Endothelial cell of umbilical vein (primary cell): ENCODE measurements around the gene PLEKHH1. TPM values are rescaled to one million over a fixed set of nuclear protein-coding genes. Genes with fewer than 3 reads are reported as not detected.

ENCODE experiments used
- BruUV-seq: library from RNA; stranded (reverse); fragments of 400-500 nt; replicated peaks from 2 replicates; lab custom pipeline; 2021; lab: Mats Ljungman, UMichigan
- CTCF ChIA-PET: fragments of 300-600, 350-600 bp; sonication (Branson Sonifier 250); formaldehyde crosslinking; loops from one replicate; lab custom pipeline; 2021; ENCODE audit warnings: antibody characterized with exemption, inconsistent platforms; lab: Charles Lee
- POLR2A ChIA-PET: fragments of 300-600, 350-600 bp; sonication (Branson Sonifier 250); formaldehyde crosslinking; loops from one replicate; lab custom pipeline; 2021; ENCODE audit warnings: antibody characterized with exemption, inconsistent platforms; lab: Charles Lee
- DNase-seq: peaks from one replicate; pipeline ENCODE4 v3.0.0-alpha.2; 2011; ENCODE audit warnings: low read depth, low spot score
- FAIRE-seq: peaks from 2 replicates; lab custom pipeline; 2011; peaks lifted over from hg19 to GRCh38; lab: Jason Lieb, UNC
- H2AFZ ChIP-seq: 2 replicates; pipeline ENCODE4 v1.6.0; 2012; ENCODE audit warnings: low read depth, low read length, control low read depth, inconsistent platforms
- H3K27ac ChIP-seq: 2 replicates; pipeline ENCODE4 v1.5.1; 2011; ENCODE audit warnings: low read depth, mild to moderate bottlenecking, control low read depth, low read length, moderate library complexity; ENCODE audit not compliant: insufficient read depth
- H3K27me3 ChIP-seq, 2 experiments: 2 replicates each; pipeline versions ENCODE4 v1.6.0 to v1.6.1; 2011; ENCODE audit warnings: low read length in 2 of 2, mixed read lengths in 1 of 2; ENCODE audit not compliant: control insufficient read depth in 2 of 2, insufficient read depth in 2 of 2
- H3K36me3 ChIP-seq, 2 experiments: 2 replicates in 1 of 2; 3 replicates in 1 of 2; pipeline ENCODE4 v1.5.1; 2011; ENCODE audit warnings: low read length in 2 of 2, mild to moderate bottlenecking in 1 of 2, moderate library complexity in 1 of 2; ENCODE audit not compliant: control insufficient read depth in 2 of 2, insufficient read depth in 2 of 2; ENCODE audit errors: extremely low read depth in 1 of 2
- H3K4me1 ChIP-seq: 3 replicates; pipeline ENCODE4 v1.5.1; 2011; ENCODE audit warnings: mild to moderate bottlenecking, low read length; ENCODE audit not compliant: control insufficient read depth, insufficient read depth; ENCODE audit errors: extremely low read depth
- H3K4me2 ChIP-seq: 2 replicates; pipeline ENCODE4 v1.6.1; 2011; ENCODE audit warnings: low read length, control low read depth, mixed read lengths; ENCODE audit not compliant: insufficient read depth
- H3K4me3 ChIP-seq, 3 experiments: fragments of 200-600 bp in 1 of 3; sonication (generic), shearing (Covaris generic) in 1 of 3; replicated peaks in 1 of 3; 2 replicates each; pipeline ENCODE4 v1.5.1; 2011 to 2016; ENCODE audit warnings: control low read depth in 3 of 3, low read length in 3 of 3, mild to moderate bottlenecking in 2 of 3, inconsistent platforms in 1 of 3, low read depth in 1 of 3, moderate library complexity in 1 of 3; ENCODE audit not compliant: insufficient read depth in 1 of 3
- H3K79me2 ChIP-seq: 2 replicates; pipeline ENCODE4 v1.6.0; 2012; ENCODE audit warnings: low read length, inconsistent platforms; ENCODE audit not compliant: control insufficient read depth, insufficient read depth
- H3K9ac ChIP-seq: replicated peaks from 2 replicates; pipeline ENCODE3; 2011; ENCODE audit warnings: low read length, control low read depth; ENCODE audit not compliant: insufficient read depth; ENCODE audit errors: extremely low read depth
- H3K9me1 ChIP-seq: replicated peaks from 3 replicates; pipeline ENCODE4 v1.6.0; 2011; ENCODE audit warnings: mild to moderate bottlenecking, low read length; ENCODE audit not compliant: control insufficient read depth, insufficient read depth; ENCODE audit errors: extremely low read depth
- H3K9me3 ChIP-seq: replicated peaks from 2 replicates; pipeline ENCODE4 v1.5.1; 2012; ENCODE audit warnings: low read length, inconsistent platforms; ENCODE audit not compliant: control insufficient read depth, insufficient read depth
- H4K20me1 ChIP-seq: replicated peaks from 2 replicates; pipeline ENCODE3; 2011; ENCODE audit warnings: mild to moderate bottlenecking, low read length; ENCODE audit not compliant: control insufficient read depth, insufficient read depth; ENCODE audit errors: extremely low read depth
- CTCF ChIP-seq, 2 donors: IDR thresholded peaks; 1 replicate in 1 of 2; 2 replicates in 1 of 2; pipeline ENCODE4 v1.5.1; 2011; ENCODE audit warnings: low read length in 2 of 2, mild to moderate bottlenecking in 2 of 2, moderate library complexity in 2 of 2, control low read depth in 1 of 2, inconsistent platforms in 1 of 2, low read depth in 1 of 2; ENCODE audit not compliant: insufficient read depth in 1 of 2; ENCODE audit errors: extremely low read depth in 1 of 2
- EZH2 ChIP-seq: IDR thresholded peaks from 2 replicates; pipeline ENCODE4 v1.6.1; 2012; ENCODE audit warnings: borderline replicate concordance, low read depth, mild to moderate bottlenecking, moderate library complexity, low read length, inconsistent platforms; ENCODE audit not compliant: severe bottlenecking
- FOS ChIP-seq: IDR thresholded peaks from 2 replicates; pipeline ENCODE4 v1.6.1; 2011; ENCODE audit warnings: mild to moderate bottlenecking, low read length, moderate library complexity, borderline replicate concordance; ENCODE audit not compliant: insufficient read depth
- GATA2 ChIP-seq: IDR thresholded peaks from 2 replicates; pipeline ENCODE4 v1.7.0; 2011; ENCODE audit warnings: low read depth, mild to moderate bottlenecking, moderate library complexity, mixed read lengths, low read length; ENCODE audit not compliant: insufficient read length, insufficient read depth
- JUN ChIP-seq: IDR thresholded peaks from 2 replicates; pipeline ENCODE4 v1.6.1; 2011; ENCODE audit warnings: borderline replicate concordance, low read depth; ENCODE audit not compliant: insufficient read length, insufficient read depth
- MAX ChIP-seq: IDR thresholded peaks from 2 replicates; pipeline ENCODE4 v1.6.1; 2011; ENCODE audit not compliant: insufficient read depth, insufficient read length
- MYC ChIP-seq: IDR thresholded peaks from one replicate; pipeline ENCODE4 v1.6.1; 2011; ENCODE audit warnings: mild to moderate bottlenecking, low read depth, low read length
- POLR2A ChIP-seq: IDR thresholded peaks from 2 replicates; pipeline ENCODE4 v1.6.1; 2012; ENCODE audit warnings: low read depth, mild to moderate bottlenecking, control low read depth, low read length
- POLR2AphosphoS5 ChIP-seq: IDR thresholded peaks from 2 replicates; pipeline ENCODE4 v1.6.1; 2012; ENCODE audit warnings: low read depth, mild to moderate bottlenecking, control low read depth, low read length, moderate library complexity; ENCODE audit not compliant: insufficient read depth
- dilution Hi-C: fragments of 300-500 bp; cut with MboI; formaldehyde crosslinking; loops from one replicate; pipeline ENCODE4 v1.15.0; 2019; ENCODE audit warnings: low sequenced_read_pairs; ENCODE audit not compliant: extremely low pct_ligation_motif_present
- intact Hi-C: fragments of 100-400 bp; cut with micrococcal nuclease; formaldehyde crosslinking; loops from one replicate; pipeline ENCODE4 v1.10.0; 2022
- polyA plus RNA-seq, 4 experiments: library from polyadenylated mRNA; depleted of rRNA in 3 of 4; stranded (reverse) in 3 of 4; unstranded in 1 of 4; fragments of >200 nt; gene quantifications; 2 replicates each; pipeline versions ENCODE4 v1.2.1 to v1.2.3, GENCODE V29; 2011 to 2012; ENCODE audit warnings: missing spikeins in 1 of 4
- total RNA-seq: library from RNA; stranded (reverse); gene quantifications from 2 replicates; pipeline ENCODE4 v1.2.3, GENCODE V29; 2021

The PLEKHH1 gene
- total and polyA plus RNA-seq, 2 donors (not counting 3 experiments of a cell fraction or from before 2014, with no cell fraction given), result 0.17 to 0.71 TPM

GRCh38 chr14:67575684-67576083 is 42.6 kb downstream of the PLEKHH1 start:
- intact Hi-C loops, result no loop called here

GRCh38 chr14:67576216-67576955 is 43.3 kb downstream of the PLEKHH1 start:
- CTCF ChIA-PET, result interaction anchor here (0.5 to 4.3 kb wide), 9 partner anchors 13 to 151 kb away, joined by 3 to 33 read pairs (median 4); partner anchors contain the start of gene PIGH
- Histone ChIP-seq H3K9ac (no peak overlapping the region), H3K4me1 (no peaks in the 10 kb centered on the region), H3K79me2 (no peaks in the 10 kb centered on the region), H3K4me3 (no peak overlapping the region), H3K36me3 (no peaks in the 10 kb centered on the region), H3K4me2 (no peak overlapping the region), H2AFZ (no peak overlapping the region), H4K20me1 (no peaks in the 10 kb centered on the region), H3K27ac (no peak overlapping the region), H3K27me3 (peaks cover 0 to 1% of the 10 kb centered on the region in 2 experiments), H3K9me1 (no peaks in the 10 kb centered on the region), H3K9me3 (no peaks in the 10 kb centered on the region)
- FAIRE-seq (no peak), DNase-seq (no peak)
- TF ChIP-seq POLR2AphosphoS5 (no peak), POLR2A (no peak), GATA2 (no peak), CTCF (IDR thresholded peaks at IDR 0.05; ENCODE audit: extremely low read depth in 1 of 2, insufficient read depth in 1 of 2, low read depth in 1 of 2, low read length in 2 of 2) (no peak), EZH2 (no peak), FOS (no peak), MYC (no peak), JUN (no peak), MAX (no peak)
- intact Hi-C loops (no loop called here), dilution Hi-C loops (no loop called here)
- POLR2A ChIA-PET, result no interaction called here
- no TSS peak for BruUV-seq

More at GRCh38 chr14:67575684-67576083, 42.6 kb downstream of the PLEKHH1 start:
- DNase-seq (no peak), FAIRE-seq (no peak)
- Histone ChIP-seq H3K79me2 (no peaks in the 10 kb centered on the region), H3K9ac (no peak overlapping the region), H3K4me1 (no peaks in the 10 kb centered on the region), H3K9me3 (no peaks in the 10 kb centered on the region), H3K9me1 (no peaks in the 10 kb centered on the region), H3K4me2 (no peak overlapping the region), H4K20me1 (no peaks in the 10 kb centered on the region), H3K36me3 (no peaks in the 10 kb centered on the region), H3K4me3 (no peak overlapping the region), H3K27ac (no peak overlapping the region), H3K27me3 (peaks cover 0 to 1% of the 10 kb centered on the region in 2 experiments), H2AFZ (no peak overlapping the region)
- no peak for TF ChIP-seq GATA2
- no peak for TF ChIP-seq MYC
- no TSS peak for BruUV-seq
- ChIA-PET CTCF (interaction anchor here (0.5 to 4.3 kb wide), 6 partner anchors 13 to 151 kb away, joined by 3 to 33 read pairs (median 4); partner anchors contain the start of gene PIGH), POLR2A (no interaction called here)
- dilution Hi-C loops, result no loop called here
